CD14-positive monocyte (primary cell): Measurements from ENCODE around the gene SKOR2. TPM values are rescaled to one million over a fixed set of nuclear protein-coding genes. Genes with fewer than 3 reads are reported as not detected.
A peak's percentile ranks its signal among the peaks of the same experiment; 100 is the strongest.

Experiments used
- DNase-seq, 3 donors: peaks; one replicate each; pipeline ENCODE4 v3.0.0-alpha.2; 2011 to 2022
- H2AFZ ChIP-seq: 2 replicates; pipeline ENCODE4 v1.6.0; 2012; ENCODE audit warnings: mild to moderate bottlenecking, low read depth, low read length, inconsistent platforms; ENCODE audit not compliant: insufficient read depth, poor library complexity, severe bottlenecking
- H3K27ac ChIP-seq, 2 donors: 1 replicate in 1 of 2; 2 replicates in 1 of 2; pipeline ENCODE4 v1.5.1; 2012 to 2013; ENCODE audit warnings: low read length in 2 of 2, control low read depth in 1 of 2, inconsistent platforms in 1 of 2, low read depth in 1 of 2, mild to moderate bottlenecking in 1 of 2
- H3K27me3 ChIP-seq, 2 donors: one replicate each; pipeline versions ENCODE4 v1.6.0 to v1.6.1; 2011 to 2013; ENCODE audit warnings: low read length in 2 of 2; ENCODE audit not compliant: control insufficient read depth in 2 of 2, insufficient read depth in 2 of 2
- H3K36me3 ChIP-seq, 2 donors: replicated peaks in 1 of 2; 1 replicate in 1 of 2; 2 replicates in 1 of 2; pipeline versions ENCODE4 v1.5.1 to v1.6.1; 2012 to 2013; ENCODE audit warnings: low read length in 2 of 2, control low read depth in 1 of 2, inconsistent platforms in 1 of 2, mild to moderate bottlenecking in 1 of 2; ENCODE audit not compliant: insufficient read depth in 2 of 2, control insufficient read depth in 1 of 2
- H3K4me1 ChIP-seq, 2 donors: 1 replicate in 1 of 2; 2 replicates in 1 of 2; pipeline versions ENCODE4 v1.5.1 to v1.6.1; 2012 to 2013; ENCODE audit warnings: low read length in 2 of 2, control low read depth in 1 of 2, inconsistent platforms in 1 of 2, mild to moderate bottlenecking in 1 of 2, moderate library complexity in 1 of 2; ENCODE audit not compliant: insufficient read depth in 2 of 2, control insufficient read depth in 1 of 2
- H3K4me2 ChIP-seq: replicated peaks from 2 replicates; pipeline ENCODE3; 2012; ENCODE audit warnings: low read length, moderate library complexity, mild to moderate bottlenecking; ENCODE audit not compliant: poor library complexity, severe bottlenecking; ENCODE audit errors: extremely low read depth
- H3K4me3 ChIP-seq, 3 experiments: fragments of 200-600 bp in 1 of 3; sonication (generic) in 1 of 3; replicated peaks in 1 of 3; 1 replicate in 2 of 3; 2 replicates in 1 of 3; pipeline ENCODE4 v1.5.1; 2011 to 2013; ENCODE audit warnings: low read length in 3 of 3, mild to moderate bottlenecking in 3 of 3, control low read depth in 2 of 3, low read depth in 2 of 3, inconsistent platforms in 1 of 3, moderate library complexity in 1 of 3
- H3K79me2 ChIP-seq: 2 replicates; pipeline ENCODE4 v1.6.0; 2012; ENCODE audit warnings: mild to moderate bottlenecking, control low read depth, inconsistent platforms, low read length, moderate library complexity; ENCODE audit not compliant: insufficient read depth
- H3K9ac ChIP-seq: 2 replicates; pipeline ENCODE4 v1.6.0; 2017; ENCODE audit warnings: low read length, mild to moderate bottlenecking; ENCODE audit not compliant: insufficient read depth, poor library complexity, severe bottlenecking
- H3K9me3 ChIP-seq, 2 donors: replicated peaks in 1 of 2; 1 replicate in 1 of 2; 2 replicates in 1 of 2; pipeline versions ENCODE4 v1.5.1 to v1.6.1; 2012 to 2013; ENCODE audit warnings: low read length in 2 of 2, control low read depth in 1 of 2; ENCODE audit not compliant: control insufficient read depth in 1 of 2, insufficient read depth in 1 of 2
- H4K20me1 ChIP-seq: 2 replicates; pipeline ENCODE4 v1.6.0; 2012; ENCODE audit warnings: mild to moderate bottlenecking, low read length, control low read depth, moderate library complexity; ENCODE audit not compliant: insufficient read depth
- H3K27ac Mint-ChIP-seq, 7 donors: one replicate each; pipeline ENCODE4 v1.8.0; 2020; ENCODE audit warnings: mild to moderate bottlenecking in 7 of 7, mixed read lengths in 7 of 7, moderate library complexity in 6 of 7, inconsistent platforms in 2 of 7
- H3K27me3 Mint-ChIP-seq, 3 donors: one replicate each; pipeline ENCODE4 v1.8.0; 2021 to 2022; ENCODE audit warnings: low read depth in 3 of 3, mild to moderate bottlenecking in 3 of 3, mixed read lengths in 3 of 3, moderate library complexity in 3 of 3, inconsistent platforms in 1 of 3
- H3K36me3 Mint-ChIP-seq, 2 donors: one replicate each; pipeline ENCODE4 v1.8.0; 2020; ENCODE audit warnings: mixed read lengths in 2 of 2, inconsistent platforms in 1 of 2, mild to moderate bottlenecking in 1 of 2
- H3K4me1 Mint-ChIP-seq: one replicate; pipeline ENCODE4 v1.8.0; 2020; ENCODE audit warnings: mild to moderate bottlenecking, mixed read lengths
- H3K4me3 Mint-ChIP-seq, 2 donors: one replicate each; pipeline ENCODE4 v1.8.0; 2020; ENCODE audit warnings: mild to moderate bottlenecking in 2 of 2, mixed read lengths in 2 of 2, moderate library complexity in 1 of 2
- H3K9me3 Mint-ChIP-seq, 7 donors: one replicate each; pipeline ENCODE4 v1.8.0; 2020 to 2022; ENCODE audit warnings: mixed read lengths in 7 of 7, mild to moderate bottlenecking in 6 of 7, moderate library complexity in 6 of 7, inconsistent platforms in 2 of 7
- CTCF ChIP-seq: fragments of 200-600 bp; IDR thresholded peaks from one replicate; pipeline ENCODE4 v1.8.0; 2022; ENCODE audit warnings: antibody characterized with exemption, mild to moderate bottlenecking
- WGBS: methylation state at CpG from one replicate; pipeline ENCODE4 v1.1.5; 2013; ENCODE audit warnings: missing lambda C conversion rate; ENCODE audit not compliant: insufficient coverage; 5-methylcytosine and 5-hydroxymethylcytosine counted together
- intact Hi-C, 2 donors: fragments of 100-400 bp; cut with micrococcal nuclease; formaldehyde crosslinking; loops; one replicate each; pipeline versions ENCODE4 v1.15.0 to v1.15.1; 2023
- polyA plus RNA-seq, 3 donors: library from polyadenylated mRNA; depleted of rRNA in 1 of 3; unstranded in 2 of 3; stranded (reverse) in 1 of 3; fragments of 300-500 nt in 2 of 3; fragments of >200 nt in 1 of 3; fragmentation: Illumina TruSeq in 2 of 3; gene quantifications; 1 replicate in 2 of 3; 2 replicates in 1 of 3; pipeline ENCODE4 v1.2.3, GENCODE V29; 2012 to 2021

Gene SKOR2
- polyA plus RNA-seq, 3 donors, result not detected

DNA sequence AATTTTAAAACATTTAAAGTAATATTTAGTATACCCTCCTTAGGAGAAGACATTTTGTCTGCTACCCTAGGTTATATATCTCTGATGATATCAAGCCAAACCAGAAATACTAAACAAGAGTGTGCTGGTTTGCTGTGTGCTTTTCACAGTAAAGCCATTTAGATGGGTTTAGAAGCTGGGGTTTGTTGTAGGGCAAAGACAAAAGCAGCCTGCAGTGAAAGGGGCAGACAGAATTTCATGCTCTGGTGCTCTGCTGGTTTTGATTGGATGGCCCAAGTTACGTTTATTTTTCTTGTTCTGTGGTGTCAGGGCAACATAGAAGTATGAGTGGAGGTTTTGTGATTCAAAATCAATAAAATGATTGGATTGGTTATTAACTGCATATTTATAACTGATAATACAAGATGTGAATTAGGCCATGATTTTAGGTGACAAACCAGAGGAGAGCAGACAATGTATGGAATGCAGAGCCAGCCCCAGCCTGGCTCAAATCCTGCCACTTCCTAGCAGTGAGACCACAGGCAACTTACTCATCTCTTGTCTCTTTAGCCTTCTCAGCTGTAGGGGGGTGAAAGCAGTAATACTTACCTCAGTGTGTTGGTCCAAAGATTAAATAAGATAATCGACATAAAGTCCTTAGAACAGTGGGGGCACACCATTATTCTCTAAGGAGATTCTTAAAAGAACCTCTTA, 44.4 kb downstream of the SKOR2 start:
- no peak overlapping the region for H3K27ac Mint-ChIP-seq
- H3K9me3 Mint-ChIP-seq, result no peaks in the 10 kb centered on the region
- no peaks in the 10 kb centered on the region for H3K36me3 ChIP-seq
- H3K27me3 Mint-ChIP-seq, result peaks cover 2 to 20% (median 10%) of the 10 kb centered on the region in 3 donors
- TF ChIP-seq CTCF, result no peak
- no peaks in the 10 kb centered on the region for H3K9me3 ChIP-seq
- no peak overlapping the region for H3K27ac ChIP-seq
- DNase-seq, result no peak
- no peak overlapping the region for H3K4me2 ChIP-seq
- no peaks in the 10 kb centered on the region for H3K4me1 Mint-ChIP-seq
- intact Hi-C loops, result loop anchor here in 1 of 2 donors (10.0 kb wide), 1 partner anchor 102 kb away; no protein-coding TSS in a partner anchor
- H3K79me2 ChIP-seq, result no peaks in the 10 kb centered on the region
- no peak overlapping the region for H2AFZ ChIP-seq
- no peak overlapping the region for H3K9ac ChIP-seq
- no CpG with 5 or more reads among the region's 2 CpGs for WGBS
- no peaks in the 10 kb centered on the region for H4K20me1 ChIP-seq
- no peak overlapping the region for H3K4me3 ChIP-seq
- no peaks in the 10 kb centered on the region for H3K4me1 ChIP-seq
- H3K27me3 ChIP-seq, result peaks cover 4 to 13% of the 10 kb centered on the region in 2 donors
- H3K36me3 Mint-ChIP-seq, result no peaks in the 10 kb centered on the region
- no peak overlapping the region for H3K4me3 Mint-ChIP-seq

GRCh38 chr18:47204908-47205522, 46.4 kb downstream of the SKOR2 start:
- Histone ChIP-seq H3K27ac (no peak overlapping the region), H3K9me3 (no peaks in the 10 kb centered on the region), H4K20me1 (no peaks in the 10 kb centered on the region), H3K27me3 (peaks cover 2 to 10% of the 10 kb centered on the region in 2 donors), H3K4me1 (no peaks in the 10 kb centered on the region), H3K36me3 (no peaks in the 10 kb centered on the region), H3K9ac (no peak overlapping the region), H2AFZ (no peak overlapping the region), H3K79me2 (no peaks in the 10 kb centered on the region), H3K4me3 (no peak overlapping the region), H3K4me2 (no peak overlapping the region)
- Mint-ChIP-seq H3K27ac (no peak overlapping the region), H3K9me3 (no peaks in the 10 kb centered on the region), H3K36me3 (no peaks in the 10 kb centered on the region), H3K4me1 (no peaks in the 10 kb centered on the region), H3K4me3 (no peak overlapping the region), H3K27me3 (peaks cover 2 to 15% (median 7%) of the 10 kb centered on the region in 3 donors)
- peak; percentile 77 for TF ChIP-seq CTCF
- WGBS, result 57% methylated on average over 1 of the region's 3 CpGs
- intact Hi-C loops, result loop anchor here (2.0 to 10.0 kb wide), 2 partner anchors 100 to 104 kb away; no protein-coding TSS in a partner anchor
- DNase-seq, result peak; percentile 2 to 16 (median 14)
